Esophagus (tissue), 2 donors: ENCODE measurements around the gene SPEG. TPM values are rescaled to one million over a fixed set of nuclear protein-coding genes. Genes with fewer than 3 reads are reported as not detected.

Experiments
- H3K27ac ChIP-seq, 2 donors: one replicate each; pipeline ENCODE4 v1.5.1; 2013; ENCODE audit warnings: low read depth in 2 of 2, mild to moderate bottlenecking in 2 of 2, inconsistent platforms in 1 of 2, low read length in 1 of 2, moderate library complexity in 1 of 2
- H3K27me3 ChIP-seq, 2 donors: one replicate each; pipeline ENCODE4 v1.6.1; 2013; ENCODE audit warnings: low read length in 2 of 2, control low read depth in 1 of 2, mild to moderate bottlenecking in 1 of 2; ENCODE audit not compliant: insufficient read depth in 2 of 2, control insufficient read depth in 1 of 2
- H3K36me3 ChIP-seq, 2 donors: one replicate each; pipeline ENCODE4 v1.6.1; 2013; ENCODE audit warnings: low read length in 1 of 2; ENCODE audit not compliant: control insufficient read depth in 2 of 2, insufficient read depth in 2 of 2
- H3K4me1 ChIP-seq, 2 donors: one replicate each; pipeline ENCODE4 v1.6.1; 2013; ENCODE audit warnings: low read length in 1 of 2; ENCODE audit not compliant: control insufficient read depth in 2 of 2, insufficient read depth in 2 of 2
- H3K4me3 ChIP-seq, 2 donors: one replicate each; pipeline ENCODE4 v1.5.1; 2013; ENCODE audit warnings: low read length in 2 of 2, mild to moderate bottlenecking in 2 of 2, low read depth in 1 of 2, moderate library complexity in 1 of 2
- H3K9me3 ChIP-seq, 2 donors: one replicate each; pipeline ENCODE4 v1.6.1; 2013; ENCODE audit warnings: mild to moderate bottlenecking in 2 of 2, low read depth in 1 of 2, low read length in 1 of 2, moderate library complexity in 1 of 2; ENCODE audit not compliant: control insufficient read depth in 2 of 2, insufficient read depth in 1 of 2
- WGBS, 2 donors: extraction: QIAGEN DNeasy Blood & Tissue Kit; methylation state at CpG; one replicate each; pipeline ENCODE4 v1.1.7; 2013; 5-methylcytosine and 5-hydroxymethylcytosine counted together
- polyA plus RNA-seq, 2 donors: library from polyadenylated mRNA; stranded (reverse); fragments of 200-250 nt; gene quantifications; one replicate each; pipeline ENCODE4 v1.2.3, GENCODE V29; 2013
- donor health status: healthy with polysubstance abuse.
- donor health status: Bipolar disorder and iron deficiency.

SPEG gene
- polyA plus RNA-seq, 2 donors = 22.3 to 37.7 TPM

DNA sequence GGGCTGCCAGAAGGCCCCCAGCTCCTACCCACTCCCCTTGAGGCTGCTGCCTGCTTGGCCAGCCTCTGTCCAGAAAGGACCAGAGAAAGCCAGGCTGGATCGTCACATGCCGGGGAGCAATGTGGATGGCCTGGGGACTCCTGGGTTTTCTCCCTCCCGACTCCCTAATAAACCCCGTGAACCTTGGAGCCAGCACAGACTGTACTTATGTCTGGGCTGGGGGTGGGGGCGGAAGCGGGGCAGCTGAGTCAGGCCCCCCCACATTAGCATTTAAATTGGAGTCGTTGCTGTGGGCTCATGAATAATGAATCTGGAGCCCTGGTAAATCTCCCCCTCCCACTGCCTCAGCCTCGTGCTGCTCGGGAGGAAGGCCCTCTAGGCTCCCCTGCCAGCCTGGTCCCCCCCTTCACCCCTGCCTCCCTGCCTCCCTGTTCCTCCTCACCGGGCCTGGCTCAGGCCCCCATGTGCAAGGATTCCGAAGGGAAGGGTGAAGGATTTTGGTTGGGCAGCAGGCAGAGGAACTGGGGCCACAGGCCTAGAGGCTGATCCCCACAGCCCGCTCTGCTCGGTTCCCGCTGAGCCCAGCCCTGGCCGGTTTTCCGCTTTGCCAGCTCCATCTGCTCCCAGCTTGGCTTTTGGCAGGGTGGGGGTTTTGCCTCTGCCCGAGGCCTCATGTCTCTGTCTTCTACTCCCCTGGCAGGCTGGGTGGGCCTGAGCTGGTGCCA, 72.3 kb downstream of the SPEG start:
- Histone ChIP-seq H3K4me3 (no peak overlapping the region), H3K36me3 (peaks cover 0 to 23% of the 10 kb centered on the region in 2 donors), H3K9me3 (no peaks in the 10 kb centered on the region), H3K27me3 (peaks cover 0 to 11% of the 10 kb centered on the region in 2 donors), H3K4me1 (peaks cover 0 to 8% of the 10 kb centered on the region in 2 donors), H3K27ac (no peak overlapping the region)
- 74 to 81% methylated on average over 17 of the region's 17 CpGs for WGBS, 2 donors

DNA sequence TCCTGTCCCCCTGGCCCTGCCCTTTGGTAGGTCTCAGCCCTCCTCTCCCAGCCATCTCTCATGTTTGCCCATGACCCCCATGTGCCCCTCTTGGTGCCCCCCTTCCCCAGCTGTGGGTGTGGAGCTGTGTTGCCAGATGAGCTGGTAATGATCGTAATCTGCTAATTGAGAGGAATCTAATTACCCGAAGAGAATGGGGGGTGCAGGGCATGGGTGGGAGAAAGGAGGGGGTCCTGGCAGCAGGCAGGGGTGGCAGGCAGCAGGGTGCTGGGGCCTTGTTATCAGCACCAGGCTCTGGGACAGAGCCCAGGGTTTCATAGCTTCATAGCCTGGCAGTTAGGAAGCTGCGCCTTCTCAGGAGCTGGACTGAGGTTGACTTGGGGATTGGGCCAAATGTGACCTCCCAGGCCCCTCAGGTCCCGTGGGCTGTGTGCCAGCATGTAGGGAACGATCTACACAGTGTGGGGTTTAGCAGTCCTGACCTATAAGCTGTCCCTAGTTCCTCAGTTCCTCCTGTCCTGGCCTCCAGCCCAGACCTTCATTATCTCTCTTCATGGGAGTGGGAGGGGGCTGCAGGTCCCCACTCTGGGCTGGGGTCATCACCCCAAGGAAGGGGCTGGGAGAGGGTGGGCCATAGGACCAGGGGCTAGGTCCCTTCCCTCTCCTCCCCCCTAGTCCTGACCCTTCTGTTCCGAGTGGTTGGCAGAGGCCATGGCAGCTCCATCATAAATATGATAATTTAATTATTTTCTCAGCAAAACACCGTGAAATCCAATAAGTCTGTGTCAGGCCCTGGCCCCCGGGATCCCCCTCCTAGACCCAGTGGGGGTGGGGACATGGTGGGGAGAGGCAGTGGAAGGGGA, 73.2 kb downstream of the SPEG start:
- H3K36me3 ChIP-seq = peaks cover 0 to 23% of the 10 kb centered on the region in 2 donors

GRCh38 chr2:219508444-219508734, 73.7 kb downstream of the SPEG start:
- peaks cover 0 to 8% of the 10 kb centered on the region in 2 donors for H3K4me1 ChIP-seq
- peaks cover 0 to 23% of the 10 kb centered on the region in 2 donors for H3K36me3 ChIP-seq
- peaks cover 0 to 16% of the 10 kb centered on the region in 2 donors for H3K27me3 ChIP-seq
- no peak overlapping the region for H3K4me3 ChIP-seq
- H3K27ac ChIP-seq = no peak overlapping the region
- no peaks in the 10 kb centered on the region for H3K9me3 ChIP-seq
- 65 to 75% methylated on average over 4 of the region's 4 CpGs for WGBS, 2 donors

More for the DNA sequence above, 73.2 kb downstream of the SPEG start:
- Histone ChIP-seq H3K27ac (no peak overlapping the region), H3K4me3 (no peak overlapping the region), H3K4me1 (peaks cover 0 to 8% of the 10 kb centered on the region in 2 donors), H3K27me3 (peaks cover 0 to 16% of the 10 kb centered on the region in 2 donors), H3K9me3 (no peaks in the 10 kb centered on the region)
- WGBS, 2 donors = 52 to 57% methylated on average over 8 of the region's 8 CpGs

GRCh38 chr2:219508971-219509779, 74.5 kb downstream of the SPEG start:
- H3K36me3 ChIP-seq = peaks cover 0 to 16% of the 10 kb centered on the region in 2 donors
- no peak overlapping the region for H3K4me3 ChIP-seq
- WGBS, 2 donors = 8 to 16% methylated on average over 14 of the region's 14 CpGs
- H3K27me3 ChIP-seq = peaks cover 0 to 19% of the 10 kb centered on the region in 2 donors
- no peaks in the 10 kb centered on the region for H3K9me3 ChIP-seq
- peaks cover 0 to 8% of the 10 kb centered on the region in 2 donors for H3K4me1 ChIP-seq
- no peak overlapping the region for H3K27ac ChIP-seq

DNA sequence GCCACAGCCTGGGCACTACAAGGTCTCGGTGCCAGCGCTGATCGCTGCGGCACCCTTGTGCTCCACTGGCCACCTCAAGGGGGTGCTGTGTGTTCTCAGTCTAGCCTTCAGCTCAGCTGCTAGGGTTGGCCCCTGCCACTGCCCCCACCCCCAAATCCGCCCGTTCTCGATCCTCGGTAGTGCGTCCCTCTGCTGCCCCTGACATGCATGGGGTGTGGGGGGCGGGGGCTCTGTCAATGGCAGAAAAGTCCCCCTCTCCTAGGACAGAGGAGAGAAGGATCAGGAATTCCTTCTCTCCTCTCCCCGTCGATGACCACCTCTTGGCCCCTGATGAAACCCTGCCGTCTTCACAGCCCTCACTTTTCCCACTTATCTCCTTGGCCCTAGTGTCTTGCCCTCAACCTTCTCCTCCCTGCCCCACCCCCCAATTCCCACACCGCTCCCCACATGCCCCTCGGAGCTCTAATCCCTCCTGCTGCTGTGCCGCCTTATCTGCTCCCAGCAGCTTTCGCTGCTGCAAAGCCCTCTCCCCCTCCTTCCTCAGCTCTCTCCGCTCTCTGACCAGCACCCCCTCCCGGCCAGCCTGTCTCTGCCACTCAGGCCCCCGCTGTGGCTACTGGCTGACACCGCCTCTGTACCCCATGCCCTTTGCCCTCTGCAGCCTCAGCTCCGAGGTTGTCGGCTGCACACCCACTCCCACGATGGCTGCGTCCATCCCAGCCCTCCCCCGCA, 75.3 kb downstream of the SPEG start:
- Histone ChIP-seq H3K4me1 (peaks cover 0 to 8% of the 10 kb centered on the region in 2 donors), H3K27me3 (peaks cover 0 to 22% of the 10 kb centered on the region in 2 donors), H3K36me3 (peaks cover 0 to 14% of the 10 kb centered on the region in 2 donors), H3K9me3 (no peaks in the 10 kb centered on the region), H3K4me3 (no peak overlapping the region), H3K27ac (no peak overlapping the region)
- WGBS, 2 donors = 1 to 2% methylated on average over 26 of the region's 26 CpGs

- Histone ChIP-seq H3K4me3 (no peak overlapping the region), H3K27me3 (peaks cover 0 to 22% of the 10 kb centered on the region in 2 donors), H3K27ac (no peak overlapping the region)
Observed at GRCh38 chr2:219510512-219511135, 76.0 kb downstream of the SPEG start.

DNA sequence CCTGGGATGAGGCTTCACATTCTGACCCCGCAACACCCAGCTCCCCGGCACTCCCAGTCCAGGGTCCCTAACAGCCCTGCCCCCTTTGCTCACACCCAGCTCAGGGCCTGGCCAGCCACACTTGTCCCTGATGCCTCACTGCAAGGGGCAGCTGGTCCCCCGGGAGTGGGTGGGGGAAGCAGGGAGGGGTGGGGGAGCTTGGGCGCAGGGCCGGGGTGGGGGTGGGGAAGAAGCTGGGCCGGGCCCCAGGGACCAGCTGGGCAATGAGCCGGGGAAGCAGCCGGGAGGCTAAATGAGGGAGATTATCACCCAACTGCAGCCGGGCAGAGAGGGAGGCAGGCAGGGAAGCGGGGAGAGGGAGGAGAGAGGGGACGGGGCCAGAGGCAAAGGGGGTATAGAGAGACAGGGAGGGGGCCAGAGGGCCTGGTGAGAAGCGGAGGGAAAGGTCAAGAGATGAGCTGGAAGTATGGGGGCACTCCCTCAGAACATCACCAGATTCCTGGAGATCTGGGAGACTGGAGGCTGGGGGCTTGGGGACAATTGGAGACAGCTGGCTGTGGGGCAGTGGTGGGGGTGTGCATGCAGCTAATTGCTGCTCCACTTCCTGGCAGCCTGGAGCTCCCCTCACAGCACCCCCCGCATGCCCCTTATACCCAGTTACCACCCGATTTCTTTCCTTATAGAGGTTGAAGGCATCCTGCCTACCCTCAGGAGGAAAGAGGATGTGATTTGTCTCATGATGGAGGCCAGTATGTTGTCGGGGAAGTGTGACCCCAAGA, 77.1 kb downstream of the SPEG start:
- 32 to 33% methylated on average over 15 of the region's 15 CpGs for WGBS, 2 donors
- H3K27me3 ChIP-seq = peaks cover 0 to 22% of the 10 kb centered on the region in 2 donors

More at GRCh38 chr2:219510512-219511135, 76.0 kb downstream of the SPEG start:
- H3K9me3 ChIP-seq = no peaks in the 10 kb centered on the region
- peaks cover 0 to 8% of the 10 kb centered on the region in 2 donors for H3K4me1 ChIP-seq
- 27 to 29% methylated on average over 22 of the region's 22 CpGs for WGBS, 2 donors
- H3K36me3 ChIP-seq = peaks cover 0 to 11% of the 10 kb centered on the region in 2 donors

DNA sequence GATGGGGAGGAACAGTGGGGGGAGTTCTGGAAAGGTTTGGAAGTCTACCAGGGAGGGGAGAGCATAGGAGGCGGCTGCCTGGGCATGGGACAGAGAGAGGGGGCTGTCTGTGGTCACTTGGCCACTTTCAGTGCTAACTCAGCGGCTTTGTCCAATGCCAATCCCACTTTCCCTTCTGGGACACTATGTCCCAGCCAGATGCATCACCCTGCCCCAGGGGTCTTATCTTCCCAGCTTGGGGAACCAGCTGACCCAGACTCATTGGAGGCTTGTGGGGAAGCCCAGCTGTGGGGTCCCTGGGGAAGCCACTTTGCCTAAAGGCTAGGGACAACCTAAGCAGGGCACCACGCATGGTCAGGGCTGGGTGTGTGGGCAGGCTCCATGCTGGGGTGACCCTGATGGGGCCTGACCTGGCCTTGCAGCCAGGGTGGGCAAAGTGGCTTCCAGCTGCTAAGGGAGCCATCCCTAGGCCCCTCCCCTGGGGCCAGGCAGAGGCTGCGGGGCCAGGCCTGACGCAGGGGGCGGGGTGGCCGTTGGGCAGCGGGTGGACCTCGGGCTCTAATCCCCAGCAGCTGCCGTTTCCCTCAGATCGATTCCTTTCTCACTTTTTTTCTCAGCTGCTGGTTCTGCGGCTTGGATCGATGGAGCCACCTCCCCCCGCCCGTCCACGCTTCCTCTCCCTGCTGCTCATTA, 78.0 kb downstream of the SPEG start:
- Histone ChIP-seq H3K9me3 (no peaks in the 10 kb centered on the region), H3K36me3 (no peaks in the 10 kb centered on the region), H3K27ac (no peak overlapping the region), H3K4me3 (no peak overlapping the region), H3K27me3 (peaks cover 0 to 22% of the 10 kb centered on the region in 2 donors), H3K4me1 (peaks cover 0 to 8% of the 10 kb centered on the region in 2 donors)
- WGBS, 2 donors = 16 to 25% methylated on average over 16 of the region's 16 CpGs

More for the DNA sequence above, 77.1 kb downstream of the SPEG start:
- Histone ChIP-seq H3K4me3 (no peak overlapping the region), H3K27ac (no peak overlapping the region), H3K4me1 (peaks cover 0 to 8% of the 10 kb centered on the region in 2 donors), H3K36me3 (peaks cover 0 to under 1% of the 10 kb centered on the region in 2 donors), H3K9me3 (no peaks in the 10 kb centered on the region)
